Stimulated activated CD8-positive, alpha-beta memory T cell treated with anti-CD3 and anti-CD28 coated beads, Interleukin-7, amount 100 ng/mL, for 4 hours (primary cell): ENCODE measurements around the gene DIPK2A.

Experiments used
- DNase-seq, 2 donors: peaks; one replicate each; pipeline ENCODE4 v3.0.0-alpha.2; 2020; ENCODE audit warnings: low read depth in 2 of 2

The DIPK2A gene

GRCh38 chr3:143974271-143975238 lies 2.9 kb downstream of the DIPK2A start:
- no peak for DNase-seq

GRCh38 chr3:143975554-143976152 lies 4.0 kb downstream of the DIPK2A start:
- no peak for DNase-seq

- no peak for DNase-seq
These were observed 6.0 kb downstream of the DIPK2A start for GRCh38 chr3:143977341-143978262.

GRCh38 chr3:143978263-143978631 lies 6.6 kb downstream of the DIPK2A start:
- no peak for DNase-seq

- DNase-seq, result no peak
These were observed 7.4 kb downstream of the DIPK2A start for GRCh38 chr3:143979041-143979440.

- no peak for DNase-seq
These were observed 8.2 kb downstream of the DIPK2A start for GRCh38 chr3:143979813-143980212.

- DNase-seq, result no peak
These were observed 16.7 kb downstream of the DIPK2A start for GRCh38 chr3:143988306-143988705.

- no peak for DNase-seq
These were observed 17.8 kb downstream of the DIPK2A start for GRCh38 chr3:143989461-143989860.

GRCh38 chr3:143991713-143992112 lies 20.1 kb downstream of the DIPK2A start:
- no peak for DNase-seq

- no peak for DNase-seq
These were observed 26.6 kb downstream of the DIPK2A start for GRCh38 chr3:143998266-143998665.

- no peak for DNase-seq
These were observed 31.4 kb downstream of the DIPK2A start for GRCh38 chr3:144003051-144003450.

- DNase-seq, result no peak
These were observed 38.7 kb downstream of the DIPK2A start for GRCh38 chr3:144010371-144010770.

GRCh38 chr3:144011251-144011799 lies 39.7 kb downstream of the DIPK2A start:
- no peak for DNase-seq

GRCh38 chr3:144015133-144015532 lies 43.5 kb downstream of the DIPK2A start:
- no peak for DNase-seq

- DNase-seq, result no peak
These were observed 47.2 kb downstream of the DIPK2A start for GRCh38 chr3:144018776-144019175.
